Cardiac muscle cell (in vitro differentiated cells and primary cell): ENCODE measurements around the gene WFDC11. TPM values are rescaled to one million over a fixed set of nuclear protein-coding genes. Genes with fewer than 3 reads are reported as not detected.

Experiments used
- DNase-seq, 2 donors: peaks; one replicate each; pipeline versions ENCODE4 v3.0.0 to v3.0.0-alpha.2; 2010 to 2017; ENCODE audit warnings: low read depth in 1 of 2, low spot score in 1 of 2
- H3K27ac ChIP-seq: fragments of 200-600 bp; sonication (generic); 2 replicates; pipeline ENCODE4 v1.5.1; 2016
- H3K27me3 ChIP-seq: fragments of 200-600 bp; sonication (generic); 2 replicates; pipeline ENCODE4 v1.6.0; 2016; ENCODE audit warnings: control low read depth
- H3K36me3 ChIP-seq: fragments of 200-600 bp; sonication (generic); 2 replicates; pipeline ENCODE4 v1.5.1; 2016; ENCODE audit warnings: control low read depth
- H3K4me1 ChIP-seq: fragments of 200-600 bp; sonication (generic); 2 replicates; pipeline ENCODE4 v1.8.1; 2017; ENCODE audit warnings: low read depth, mild to moderate bottlenecking, mixed run types
- H3K4me3 ChIP-seq: fragments of 200-600 bp; sonication (generic); 2 replicates; pipeline ENCODE4 v1.5.1; 2016; ENCODE audit warnings: mild to moderate bottlenecking
- H3K9me3 ChIP-seq: fragments of 200-600 bp; sonication (generic); 2 replicates; pipeline ENCODE4 v1.5.1; 2017; ENCODE audit warnings: low read depth, mild to moderate bottlenecking, control low read depth
- polyA plus RNA-seq: library from polyadenylated mRNA; unstranded; fragments of >200 nt; fragmentation: Nextera tagmentation; extraction: Ambion mirVana; gene quantifications from 2 replicates; pipeline ENCODE4 v1.2.1, GENCODE V29; 2016
- total RNA-seq: library from RNA; depleted of rRNA; stranded (reverse); fragments of >200 nt; gene quantifications from 2 replicates; pipeline ENCODE4 v1.2.3, GENCODE V29; 2016
- TF ChIP-seq, protein P1 (sequence below): IDR thresholded peaks from 2 replicates; pipeline ENCODE4 v1.5.1; 2012; ENCODE audit warnings: low read depth, mild to moderate bottlenecking, low read length

WFDC11 gene
- total and polyA plus RNA-seq, 2 experiments from 2014 or later = not detected

DNA sequence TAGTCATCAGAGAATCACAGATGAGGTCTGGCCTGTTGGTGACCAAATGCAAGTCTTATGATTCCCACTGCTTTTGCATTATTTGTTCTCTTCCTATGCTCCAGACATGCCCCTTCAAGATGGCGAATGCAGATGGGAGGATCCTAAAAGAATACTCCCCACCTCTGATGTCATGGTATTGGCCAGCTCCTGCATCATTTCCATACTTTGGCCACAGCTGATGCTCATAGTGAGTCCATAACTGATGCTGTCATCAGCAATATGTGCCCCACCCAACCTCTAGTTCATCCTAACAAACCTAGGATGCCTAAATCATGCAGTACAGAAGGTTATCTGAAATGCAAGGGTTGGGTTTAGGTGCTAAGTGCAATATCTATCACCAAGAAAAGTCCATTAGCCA, 33.5 kb downstream of the WFDC11 start:
- H3K4me3 ChIP-seq = no peak overlapping the region
- DNase-seq = no peak
- H3K9me3 ChIP-seq = no peaks in the 10 kb centered on the region
- no peaks in the 10 kb centered on the region for H3K27me3 ChIP-seq
- TF ChIP-seq, protein P1, sequence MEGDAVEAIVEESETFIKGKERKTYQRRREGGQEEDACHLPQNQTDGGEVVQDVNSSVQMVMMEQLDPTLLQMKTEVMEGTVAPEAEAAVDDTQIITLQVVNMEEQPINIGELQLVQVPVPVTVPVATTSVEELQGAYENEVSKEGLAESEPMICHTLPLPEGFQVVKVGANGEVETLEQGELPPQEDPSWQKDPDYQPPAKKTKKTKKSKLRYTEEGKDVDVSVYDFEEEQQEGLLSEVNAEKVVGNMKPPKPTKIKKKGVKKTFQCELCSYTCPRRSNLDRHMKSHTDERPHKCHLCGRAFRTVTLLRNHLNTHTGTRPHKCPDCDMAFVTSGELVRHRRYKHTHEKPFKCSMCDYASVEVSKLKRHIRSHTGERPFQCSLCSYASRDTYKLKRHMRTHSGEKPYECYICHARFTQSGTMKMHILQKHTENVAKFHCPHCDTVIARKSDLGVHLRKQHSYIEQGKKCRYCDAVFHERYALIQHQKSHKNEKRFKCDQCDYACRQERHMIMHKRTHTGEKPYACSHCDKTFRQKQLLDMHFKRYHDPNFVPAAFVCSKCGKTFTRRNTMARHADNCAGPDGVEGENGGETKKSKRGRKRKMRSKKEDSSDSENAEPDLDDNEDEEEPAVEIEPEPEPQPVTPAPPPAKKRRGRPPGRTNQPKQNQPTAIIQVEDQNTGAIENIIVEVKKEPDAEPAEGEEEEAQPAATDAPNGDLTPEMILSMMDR = no peak
- H3K4me1 ChIP-seq = no peaks in the 10 kb centered on the region
- no peak overlapping the region for H3K27ac ChIP-seq
- H3K36me3 ChIP-seq = no peaks in the 10 kb centered on the region

DNA sequence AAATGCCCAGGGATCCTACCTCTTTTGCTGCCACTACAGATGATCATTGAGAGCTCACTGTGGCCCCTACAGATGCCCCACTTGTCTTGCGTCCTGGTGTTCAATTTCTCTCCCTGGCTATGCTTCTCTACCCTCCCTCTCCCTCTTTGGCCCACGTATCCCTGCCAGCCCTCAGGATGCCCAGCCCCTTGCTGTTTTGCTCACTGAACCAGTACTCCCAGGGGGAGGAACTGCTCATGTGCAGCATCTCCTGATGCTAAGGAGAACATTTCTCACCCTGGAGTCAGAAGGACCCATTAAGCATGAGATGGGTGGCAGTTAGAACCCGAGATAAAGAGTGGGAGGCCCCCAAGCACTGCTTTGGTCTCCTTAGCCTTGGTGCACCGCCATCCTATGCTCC, 38.9 kb downstream of the WFDC11 start, which contains the start of gene WFDC9:
TSS of gene WFDC9 (minus strand) at position 101 of the 400 bp plus-strand sequence. CDS start 21,103 bp downstream, outside the sequence.
- TF ChIP-seq, protein P1 = no peak
- Histone ChIP-seq H3K36me3 (no peaks in the 10 kb centered on the region), H3K9me3 (no peaks in the 10 kb centered on the region), H3K4me1 (no peaks in the 10 kb centered on the region), H3K4me3 (no peak within 1 kb of the TSS), H3K27me3 (no peaks in the 10 kb centered on the region), H3K27ac (no peak within 1 kb of the TSS)
- DNase-seq = no peak

- no peak overlapping the region for H3K4me3 ChIP-seq
- H3K27ac ChIP-seq = no peak overlapping the region
- TF ChIP-seq, protein P1 = no peak
- H3K9me3 ChIP-seq = no peaks in the 10 kb centered on the region
- DNase-seq = no peak
- H3K36me3 ChIP-seq = no peaks in the 10 kb centered on the region
- no peaks in the 10 kb centered on the region for H3K27me3 ChIP-seq
- no peaks in the 10 kb centered on the region for H3K4me1 ChIP-seq
These were observed 39.7 kb downstream of the WFDC11 start for GRCh38 chr20:45630371-45630770.

GRCh38 chr20:45629496-45630100, 40.4 kb downstream of the WFDC11 start, which contains the start of gene WFDC10A:
TSS of gene WFDC10A (plus strand) at chr20:45629739. CDS start at chr20:45629814, 75 bp downstream.
- DNase-seq = peak; percentile 56 to 59
- no peak within 1 kb of the TSS for H3K4me3 ChIP-seq
- H3K9me3 ChIP-seq = no peaks in the 10 kb centered on the region
- no peaks in the 10 kb centered on the region for H3K36me3 ChIP-seq
- no peaks in the 10 kb centered on the region for H3K4me1 ChIP-seq
- no peaks in the 10 kb centered on the region for H3K27me3 ChIP-seq
- TF ChIP-seq, protein P1 = peak; percentile 79
- no peak within 1 kb of the TSS for H3K27ac ChIP-seq

DNA sequence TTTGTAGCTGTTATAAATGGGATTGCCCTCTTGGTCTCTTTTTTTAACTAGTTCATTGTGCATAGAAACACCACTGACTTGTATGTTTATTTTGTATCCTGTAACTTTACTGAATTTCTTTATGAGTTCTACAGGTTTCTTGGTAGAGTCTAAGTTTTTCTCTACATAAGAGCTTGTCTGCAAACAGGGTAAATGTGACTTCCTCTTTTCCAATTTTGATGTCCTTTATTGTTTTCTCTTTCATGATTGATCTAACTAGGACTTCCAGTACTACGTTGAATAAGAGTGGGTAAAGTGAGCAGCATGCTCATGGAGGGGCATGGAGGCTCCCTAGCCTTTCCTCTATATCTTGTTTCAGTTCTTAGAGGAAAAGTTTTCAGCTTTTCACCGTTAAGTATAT, 43.5 kb downstream of the WFDC11 start:
- TF ChIP-seq, protein P1 = no peak
- no peaks in the 10 kb centered on the region for H3K36me3 ChIP-seq
- H3K9me3 ChIP-seq = no peaks in the 10 kb centered on the region
- no peaks in the 10 kb centered on the region for H3K27me3 ChIP-seq
- no peak overlapping the region for H3K27ac ChIP-seq
- DNase-seq = no peak
- no peak overlapping the region for H3K4me3 ChIP-seq
- no peaks in the 10 kb centered on the region for H3K4me1 ChIP-seq
